ENCODE results near the gene PITX2. TPM values are rescaled to one million over a fixed set of nuclear protein-coding genes. Genes with fewer than 3 reads are reported as not detected.

The PITX2 gene
- total RNA-seq, 1 donor from 2014 or later, result 1.3 TPM

DNA sequence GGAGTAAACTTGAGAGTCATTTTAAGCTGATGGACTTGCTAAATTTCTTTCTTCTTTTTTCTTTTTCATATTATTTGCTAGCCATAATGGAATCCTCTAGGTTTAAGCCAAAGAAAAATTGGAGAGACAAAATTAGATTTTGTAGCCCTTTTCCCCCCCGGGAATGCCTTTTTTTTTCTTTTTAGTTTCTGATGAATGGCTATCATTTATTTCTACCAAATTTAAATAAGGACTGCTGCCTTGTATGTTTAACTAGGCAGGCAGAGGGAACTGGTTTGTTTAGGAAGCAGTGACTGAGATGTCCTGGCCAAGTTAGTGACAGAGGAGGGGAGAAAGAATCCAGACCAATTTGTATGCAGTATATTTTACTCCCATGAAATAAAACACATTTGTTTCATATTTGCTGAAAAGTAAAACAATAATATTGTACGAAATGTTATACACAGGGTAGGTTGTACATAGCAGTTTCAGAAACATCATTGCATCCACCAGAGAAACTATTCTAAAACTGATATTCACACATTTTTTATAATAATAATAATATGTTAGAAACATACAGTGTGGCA is 5.7 kb downstream of the PITX2 start:
- peaks cover 15% of the 10 kb centered on the region for H3K4me1 Mint-ChIP-seq (ENCODE audit: low read depth, unreplicated experiment)

DNA sequence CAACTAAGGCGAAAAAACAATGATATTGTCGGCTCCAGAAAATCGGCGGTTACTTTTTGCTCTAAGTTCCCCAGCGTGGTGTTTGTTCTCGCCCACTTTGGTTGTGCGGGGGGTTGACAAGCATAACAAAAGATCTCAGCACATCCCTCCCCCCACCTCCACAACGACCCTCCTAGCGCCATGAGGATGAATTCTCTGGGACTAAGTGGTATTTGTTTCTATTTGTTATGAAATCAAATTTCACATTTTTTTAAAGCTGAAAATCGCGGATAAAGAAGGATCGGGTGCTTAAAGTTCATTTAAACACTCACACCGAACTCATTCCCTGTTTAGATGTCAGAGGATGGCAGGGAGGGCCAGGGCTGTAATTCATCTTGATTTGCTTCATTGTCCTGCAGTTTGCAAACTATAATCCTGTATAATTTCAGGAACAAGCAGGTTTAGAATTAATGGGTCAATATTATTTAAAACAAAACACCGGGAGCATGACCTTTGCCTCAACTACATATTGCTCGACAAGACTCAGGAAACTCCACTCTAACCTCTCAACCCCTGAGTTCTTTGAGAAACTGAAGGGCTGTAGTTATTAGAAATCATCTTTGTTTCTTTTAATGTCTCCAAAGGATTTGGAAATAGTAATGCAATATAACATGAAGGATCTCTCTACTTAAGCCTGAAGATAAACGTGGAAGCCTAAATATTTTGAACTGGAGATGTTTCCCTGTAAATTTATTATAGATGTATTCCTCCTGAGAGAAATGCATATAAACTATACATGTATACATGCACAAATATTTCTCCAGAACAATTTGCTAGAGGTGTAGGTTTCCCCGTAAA is 6.4 kb downstream of the PITX2 start:
- H3K27ac Mint-ChIP-seq (ENCODE audit: unreplicated experiment), result no peak overlapping the region
- no peak for DNase-seq
- H3K4me3 Mint-ChIP-seq (ENCODE audit: unreplicated experiment), result no peak overlapping the region
- TF ChIP-seq, protein P1, sequence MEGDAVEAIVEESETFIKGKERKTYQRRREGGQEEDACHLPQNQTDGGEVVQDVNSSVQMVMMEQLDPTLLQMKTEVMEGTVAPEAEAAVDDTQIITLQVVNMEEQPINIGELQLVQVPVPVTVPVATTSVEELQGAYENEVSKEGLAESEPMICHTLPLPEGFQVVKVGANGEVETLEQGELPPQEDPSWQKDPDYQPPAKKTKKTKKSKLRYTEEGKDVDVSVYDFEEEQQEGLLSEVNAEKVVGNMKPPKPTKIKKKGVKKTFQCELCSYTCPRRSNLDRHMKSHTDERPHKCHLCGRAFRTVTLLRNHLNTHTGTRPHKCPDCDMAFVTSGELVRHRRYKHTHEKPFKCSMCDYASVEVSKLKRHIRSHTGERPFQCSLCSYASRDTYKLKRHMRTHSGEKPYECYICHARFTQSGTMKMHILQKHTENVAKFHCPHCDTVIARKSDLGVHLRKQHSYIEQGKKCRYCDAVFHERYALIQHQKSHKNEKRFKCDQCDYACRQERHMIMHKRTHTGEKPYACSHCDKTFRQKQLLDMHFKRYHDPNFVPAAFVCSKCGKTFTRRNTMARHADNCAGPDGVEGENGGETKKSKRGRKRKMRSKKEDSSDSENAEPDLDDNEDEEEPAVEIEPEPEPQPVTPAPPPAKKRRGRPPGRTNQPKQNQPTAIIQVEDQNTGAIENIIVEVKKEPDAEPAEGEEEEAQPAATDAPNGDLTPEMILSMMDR (IDR thresholded peaks at IDR 0.05; ENCODE audit: partially characterized antibody, unreplicated experiment), result no peak
- H3K4me1 Mint-ChIP-seq (ENCODE audit: low read depth, unreplicated experiment), result peaks cover 15% of the 10 kb centered on the region
- H3K9me3 Mint-ChIP-seq (ENCODE audit: unreplicated experiment), result peaks cover 27% of the 10 kb centered on the region
- H3K36me3 Mint-ChIP-seq (ENCODE audit: unreplicated experiment), result peaks cover 4% of the 10 kb centered on the region
- peaks cover 68% of the 10 kb centered on the region for H3K27me3 Mint-ChIP-seq (ENCODE audit: unreplicated experiment)

More for the DNA sequence above, 5.7 kb downstream of the PITX2 start:
- Mint-ChIP-seq H3K36me3 (ENCODE audit: unreplicated experiment) (peaks cover 4% of the 10 kb centered on the region), H3K9me3 (ENCODE audit: unreplicated experiment) (peaks cover 27% of the 10 kb centered on the region), H3K4me3 (ENCODE audit: unreplicated experiment) (no peak overlapping the region), H3K27me3 (ENCODE audit: unreplicated experiment) (peaks cover 69% of the 10 kb centered on the region), H3K27ac (ENCODE audit: unreplicated experiment) (no peak overlapping the region)
- DNase-seq, result no peak
- TF ChIP-seq, protein P1 (IDR thresholded peaks at IDR 0.05; ENCODE audit: partially characterized antibody, unreplicated experiment), result no peak

DNA sequence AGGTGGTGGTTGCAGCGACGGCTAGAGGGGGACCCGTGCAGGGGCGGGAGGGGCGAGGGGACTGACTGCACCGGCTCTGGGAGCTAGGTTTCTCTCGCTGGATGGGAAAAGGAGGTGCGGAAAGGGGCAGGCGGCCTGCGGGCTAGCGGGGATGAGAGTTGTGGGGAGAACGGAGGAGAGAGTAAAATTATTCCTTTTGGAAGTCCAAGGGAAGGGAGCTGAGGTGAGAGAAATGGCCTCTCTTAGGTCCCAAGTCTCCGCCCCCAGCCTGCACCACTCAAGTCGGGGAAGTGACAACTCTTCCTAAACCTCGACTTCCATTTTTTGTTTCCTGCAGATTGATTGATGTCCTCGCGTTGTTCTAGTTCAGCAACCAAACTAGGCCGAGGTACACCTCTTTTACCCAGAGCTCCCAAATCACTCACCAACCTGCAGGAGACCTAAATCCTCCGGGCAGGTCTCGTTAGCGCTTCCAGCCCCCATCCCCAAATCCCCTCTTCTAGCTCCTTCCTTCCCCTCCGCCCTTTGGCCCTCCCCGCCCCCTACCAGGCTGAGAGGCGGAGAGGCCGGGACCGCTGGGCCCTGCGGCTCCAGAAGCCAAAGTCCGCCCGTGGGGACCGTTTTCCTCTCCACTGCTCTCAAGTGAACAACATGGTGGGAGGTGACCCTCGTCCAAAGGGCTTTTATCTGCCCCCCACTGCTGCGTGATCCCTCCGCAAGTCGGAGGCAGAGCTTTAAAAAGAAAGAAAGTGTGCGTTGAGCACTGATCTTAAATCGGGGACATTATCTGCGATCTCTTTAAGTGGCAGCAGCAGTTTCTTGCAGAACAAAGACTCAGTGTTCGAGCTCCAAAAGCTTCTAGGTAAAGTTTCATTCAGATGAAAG is 7.3 kb downstream of the PITX2 start:
- Mint-ChIP-seq H3K4me1 (ENCODE audit: low read depth, unreplicated experiment) (peaks cover 14% of the 10 kb centered on the region), H3K27ac (ENCODE audit: unreplicated experiment) (no peak overlapping the region), H3K36me3 (ENCODE audit: unreplicated experiment) (peaks cover 4% of the 10 kb centered on the region), H3K27me3 (ENCODE audit: unreplicated experiment) (peaks cover 68% of the 10 kb centered on the region), H3K4me3 (ENCODE audit: unreplicated experiment) (peak overlapping the region; percentile 25), H3K9me3 (ENCODE audit: unreplicated experiment) (peaks cover 27% of the 10 kb centered on the region)
- no peak for DNase-seq
- TF ChIP-seq, protein P1 (IDR thresholded peaks at IDR 0.05; ENCODE audit: partially characterized antibody, unreplicated experiment), result no peak

DNA sequence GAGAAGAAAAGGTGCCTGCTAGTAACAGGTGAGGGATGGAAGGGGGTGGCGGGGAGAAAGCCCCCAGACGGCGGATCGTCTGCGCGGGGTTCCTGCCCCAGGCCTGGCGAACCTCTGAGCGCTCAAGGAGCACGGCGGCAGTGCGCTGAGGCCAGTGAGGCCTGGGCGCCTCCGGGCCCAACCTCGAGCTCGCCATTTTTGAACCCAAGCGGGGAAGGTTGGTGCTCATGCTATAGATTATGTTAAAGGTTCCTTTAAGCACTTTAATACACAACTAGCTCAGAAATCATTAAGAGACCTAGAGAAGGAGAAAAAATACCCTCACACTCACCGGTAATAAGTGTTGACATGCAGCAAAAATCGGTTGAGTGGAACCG is 7.9 kb downstream of the PITX2 start:
- TF ChIP-seq, protein P1 (IDR thresholded peaks at IDR 0.05; ENCODE audit: partially characterized antibody, unreplicated experiment), result no peak
- peaks cover 10% of the 10 kb centered on the region for H3K4me1 Mint-ChIP-seq (ENCODE audit: low read depth, unreplicated experiment)
- peaks cover 61% of the 10 kb centered on the region for H3K27me3 Mint-ChIP-seq (ENCODE audit: unreplicated experiment)
- DNase-seq, result no peak
- no peaks in the 10 kb centered on the region for H3K36me3 Mint-ChIP-seq (ENCODE audit: unreplicated experiment)
- H3K4me3 Mint-ChIP-seq (ENCODE audit: unreplicated experiment), result no peak overlapping the region
- peaks cover 22% of the 10 kb centered on the region for H3K9me3 Mint-ChIP-seq (ENCODE audit: unreplicated experiment)
- H3K27ac Mint-ChIP-seq (ENCODE audit: unreplicated experiment), result no peak overlapping the region
